ENCODE results near the gene ANKRD45.

DNA sequence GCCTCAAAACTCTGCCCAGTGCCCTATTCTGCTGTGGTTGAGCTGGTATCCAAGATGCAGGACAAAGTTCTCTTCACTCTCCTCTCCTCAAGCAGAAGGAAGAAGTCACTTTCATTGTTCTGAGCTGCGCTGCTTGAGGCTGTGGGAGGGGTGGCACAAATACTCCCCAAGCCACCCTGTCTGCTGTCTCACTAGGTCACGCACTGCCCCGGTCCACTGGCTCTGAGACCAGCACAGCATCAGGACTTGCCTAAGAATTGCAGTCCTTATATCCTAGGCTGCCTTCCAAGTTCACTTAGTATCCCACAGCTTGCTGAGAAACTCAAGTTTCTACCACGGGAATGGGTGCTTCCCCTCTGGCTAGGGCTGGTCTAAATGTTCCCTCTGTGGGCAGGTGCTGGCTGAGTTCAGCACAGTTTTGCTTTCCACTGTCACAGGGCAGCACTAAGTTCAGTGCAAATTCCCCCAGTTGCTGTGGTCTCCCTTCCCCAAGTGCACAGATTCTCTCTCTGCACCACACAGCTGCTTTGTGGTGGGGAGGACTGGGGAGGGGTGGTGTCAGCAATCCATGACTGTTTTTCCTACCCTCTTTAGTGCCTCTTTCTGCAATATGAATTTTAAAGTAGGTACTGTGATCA, 99.2 kb downstream of the ANKRD45 start:
- TF ChIP-seq CTCF (IDR thresholded peaks at IDR 0.05), result no peak
- TF ChIP-seq POLR2A (IDR thresholded peaks at IDR 0.05), result no peak

Measured in esophagus squamous epithelium (tissue), 4 donors.